Skeletal muscle tissue (tissue), 4 donors: ENCODE results near the gene GRM1. TPM values are rescaled to one million over a fixed set of nuclear protein-coding genes. Genes with fewer than 3 reads are reported as not detected.

Experiments used
- H3K27ac ChIP-seq: one replicate; pipeline ENCODE4 v1.7.0; 2013; ENCODE audit warnings: mild to moderate bottlenecking, low read depth, low read length, inconsistent platforms
- H3K27me3 ChIP-seq, 3 donors: one replicate each; pipeline ENCODE4 v1.7.0; 2013; ENCODE audit warnings: low read length in 3 of 3; ENCODE audit not compliant: control insufficient read depth in 3 of 3, insufficient read depth in 3 of 3
- H3K36me3 ChIP-seq, 3 donors: one replicate each; pipeline ENCODE4 v1.7.0; 2013; ENCODE audit warnings: low read length in 3 of 3; ENCODE audit not compliant: control insufficient read depth in 3 of 3, insufficient read depth in 3 of 3
- H3K4me1 ChIP-seq, 3 donors: one replicate each; pipeline ENCODE4 v1.7.0; 2013; ENCODE audit warnings: low read length in 3 of 3, mild to moderate bottlenecking in 3 of 3; ENCODE audit not compliant: control insufficient read depth in 3 of 3, insufficient read depth in 3 of 3
- H3K4me3 ChIP-seq, 3 donors: one replicate each; pipeline ENCODE4 v1.7.0; 2013; ENCODE audit warnings: low read length in 3 of 3
- H3K9ac ChIP-seq, 3 donors: one replicate each; pipeline ENCODE4 v1.7.0; 2013; ENCODE audit warnings: low read length in 3 of 3, mild to moderate bottlenecking in 3 of 3, moderate library complexity in 2 of 3, low read depth in 1 of 3
- H3K9me3 ChIP-seq, 3 donors: one replicate each; pipeline ENCODE4 v1.7.0; 2013; ENCODE audit warnings: low read length in 3 of 3; ENCODE audit not compliant: control insufficient read depth in 3 of 3
- total RNA-seq: library from RNA; depleted of rRNA; stranded (reverse); fragments of >200 nt; gene quantifications from one replicate; pipeline ENCODE4 v1.2.3, GENCODE V29; 2014
- donor health status: Osteomylitis.

GRM1 gene
- total RNA-seq, 1 donor from 2014 or later = under 0.01 TPM

DNA sequence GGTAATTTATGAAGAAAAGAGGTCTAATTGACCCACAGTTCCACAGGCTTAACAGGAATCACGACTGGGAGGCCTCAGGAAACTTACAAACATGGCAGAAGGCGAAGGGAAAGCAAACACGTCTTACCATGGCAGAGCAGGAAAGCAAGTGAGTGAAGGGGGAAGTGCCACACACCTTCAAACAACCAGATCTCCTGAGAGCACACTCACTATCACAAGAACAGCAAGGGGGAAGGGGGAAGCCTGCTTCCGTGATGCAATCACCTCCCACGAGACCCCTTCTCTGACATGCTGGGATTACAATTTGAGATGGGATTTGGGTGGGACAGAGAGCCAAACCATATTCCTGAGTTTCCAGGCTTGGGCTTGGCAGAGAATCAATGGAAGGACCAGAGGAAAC, 390.7 kb downstream of the GRM1 start:
- no peaks in the 10 kb centered on the region for H3K9me3 ChIP-seq
- no peaks in the 10 kb centered on the region for H3K36me3 ChIP-seq
- no peaks in the 10 kb centered on the region for H3K27me3 ChIP-seq
- H3K4me3 ChIP-seq = no peak overlapping the region
- no peak overlapping the region for H3K9ac ChIP-seq
- H3K4me1 ChIP-seq = no peaks in the 10 kb centered on the region
- H3K27ac ChIP-seq = no peak overlapping the region

DNA sequence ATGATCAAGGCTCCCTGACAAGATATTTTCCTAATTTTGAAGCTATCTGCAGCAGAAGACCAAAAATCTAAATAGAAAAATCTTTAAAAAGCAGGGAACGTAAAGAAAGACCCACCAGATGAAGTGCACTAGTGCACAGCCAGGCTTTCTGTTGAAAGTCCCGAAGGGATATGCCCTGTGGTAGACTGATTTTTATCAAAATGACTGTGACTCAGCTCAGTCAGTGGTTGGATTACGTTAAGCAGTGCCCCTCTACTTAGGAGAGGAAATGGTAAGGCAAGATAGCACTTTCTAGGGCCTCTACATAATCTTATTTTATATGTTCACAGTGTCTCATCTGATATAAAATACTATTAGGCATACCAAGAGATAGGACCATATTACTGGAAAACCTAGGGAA, 391.4 kb downstream of the GRM1 start:
- no peaks in the 10 kb centered on the region for H3K4me1 ChIP-seq
- no peak overlapping the region for H3K27ac ChIP-seq
- H3K9ac ChIP-seq = no peak overlapping the region
- no peak overlapping the region for H3K4me3 ChIP-seq
- H3K36me3 ChIP-seq = no peaks in the 10 kb centered on the region
- H3K27me3 ChIP-seq = no peaks in the 10 kb centered on the region
- no peaks in the 10 kb centered on the region for H3K9me3 ChIP-seq

DNA sequence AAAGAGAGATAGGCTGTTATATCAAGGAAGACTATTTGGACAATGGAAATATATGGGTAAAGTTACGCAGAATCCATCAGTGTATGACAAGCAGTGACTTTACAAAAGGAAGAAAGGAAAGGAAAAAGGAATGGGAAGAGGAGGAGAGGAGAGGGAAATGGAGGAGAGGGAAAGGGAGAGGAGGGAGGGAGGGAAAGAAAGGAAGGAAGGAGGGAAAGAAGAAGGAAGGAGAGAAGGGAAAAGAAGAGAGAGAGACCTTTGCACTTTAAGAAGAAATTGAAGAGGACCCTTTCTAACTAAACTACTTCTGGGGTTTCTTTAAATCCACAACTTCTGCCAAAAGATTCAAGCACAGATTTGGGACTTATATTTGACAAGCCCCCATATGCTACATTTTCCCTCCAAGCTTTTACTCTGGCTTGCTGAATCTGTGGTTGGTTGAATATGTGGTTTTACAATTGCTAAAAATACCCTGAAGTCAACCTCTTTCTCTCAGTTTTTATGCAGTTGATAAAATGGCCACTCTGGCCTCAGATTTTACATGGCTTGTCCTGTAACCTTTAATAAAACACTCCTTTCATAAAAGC, 394.0 kb downstream of the GRM1 start:
- Histone ChIP-seq H3K4me3 (no peak overlapping the region), H3K4me1 (no peaks in the 10 kb centered on the region)

DNA sequence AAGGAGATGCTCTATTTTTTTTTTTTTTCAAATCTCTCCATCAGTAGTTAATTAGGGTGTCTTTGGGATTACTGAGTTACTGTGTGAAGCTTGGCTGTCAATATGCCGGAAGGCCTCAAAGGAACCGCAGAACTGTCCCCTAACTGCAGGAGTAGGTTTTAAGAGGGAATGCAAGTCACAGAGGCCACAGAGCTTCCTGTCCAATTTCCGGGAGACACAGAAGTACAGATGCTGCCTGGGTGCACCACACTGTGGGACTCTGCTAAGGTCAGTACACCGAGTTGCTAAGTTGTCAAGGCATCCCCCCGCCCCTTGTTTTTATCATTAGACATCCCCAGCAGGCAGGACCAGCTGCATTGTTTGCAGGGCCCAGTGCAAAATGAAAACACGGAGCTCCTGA, 394.6 kb downstream of the GRM1 start:
- Histone ChIP-seq H3K27ac (no peak overlapping the region), H3K9me3 (no peaks in the 10 kb centered on the region), H3K27me3 (peaks cover 0 to 5% (median 4%) of the 10 kb centered on the region in 3 donors), H3K4me3 (no peak overlapping the region), H3K4me1 (no peaks in the 10 kb centered on the region), H3K9ac (no peak overlapping the region), H3K36me3 (no peaks in the 10 kb centered on the region)

More for the DNA sequence above, 394.0 kb downstream of the GRM1 start:
- no peaks in the 10 kb centered on the region for H3K9me3 ChIP-seq
- peaks cover 0 to 5% (median 4%) of the 10 kb centered on the region in 3 donors for H3K27me3 ChIP-seq
- no peaks in the 10 kb centered on the region for H3K36me3 ChIP-seq
- H3K9ac ChIP-seq = no peak overlapping the region
- H3K27ac ChIP-seq = no peak overlapping the region

DNA sequence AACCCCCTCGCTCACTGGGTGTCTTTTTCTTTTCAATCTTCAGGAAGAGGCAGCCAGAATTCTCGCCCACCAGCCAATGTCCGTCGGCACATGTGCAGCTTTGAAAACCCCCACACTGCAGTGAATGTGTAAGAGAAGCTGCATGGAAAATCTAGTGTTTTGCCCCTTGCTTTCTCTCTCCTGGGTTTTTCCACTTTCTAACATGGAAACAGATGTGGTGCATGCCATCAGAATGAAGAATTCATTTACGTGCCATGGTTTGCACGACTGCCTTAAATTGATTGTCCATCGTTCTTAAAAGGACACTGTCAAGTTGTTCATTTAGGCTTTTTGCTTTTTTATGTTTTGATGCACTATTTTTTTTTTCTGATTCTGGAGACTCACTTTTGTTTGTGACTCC, 397.7 kb downstream of the GRM1 start:
- Histone ChIP-seq H3K4me1 (no peaks in the 10 kb centered on the region), H3K36me3 (no peaks in the 10 kb centered on the region), H3K27ac (no peak overlapping the region), H3K4me3 (no peak overlapping the region), H3K9ac (no peak overlapping the region), H3K27me3 (peaks cover 0 to 5% (median 4%) of the 10 kb centered on the region in 3 donors), H3K9me3 (no peaks in the 10 kb centered on the region)

DNA sequence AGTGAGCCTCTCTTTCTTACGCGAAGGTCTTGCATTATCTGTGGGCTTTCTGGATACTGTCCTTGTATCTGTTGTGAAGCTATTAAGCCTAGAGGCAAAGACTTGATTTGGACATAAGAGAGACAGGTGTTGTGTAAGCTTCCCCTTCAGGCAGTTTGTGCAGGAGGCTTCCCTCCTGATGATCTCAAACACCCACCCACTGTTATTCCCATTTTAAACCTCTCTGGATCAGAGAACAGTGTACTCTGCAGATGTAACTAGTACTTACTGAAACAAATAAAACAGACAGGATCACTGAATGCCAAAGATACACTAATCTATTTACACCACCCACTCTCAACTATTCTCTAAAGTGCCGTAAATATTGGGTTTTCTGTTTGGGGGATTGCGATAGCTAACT, 401.0 kb downstream of the GRM1 start:
- peaks cover 5 to 10% (median 9%) of the 10 kb centered on the region in 3 donors for H3K27me3 ChIP-seq
- H3K9me3 ChIP-seq = no peaks in the 10 kb centered on the region
- peaks cover 0 to 6% (median 5%) of the 10 kb centered on the region in 3 donors for H3K4me1 ChIP-seq
- no peak overlapping the region for H3K9ac ChIP-seq
- no peak overlapping the region for H3K27ac ChIP-seq
- H3K36me3 ChIP-seq = no peaks in the 10 kb centered on the region
- H3K4me3 ChIP-seq = no peak overlapping the region

DNA sequence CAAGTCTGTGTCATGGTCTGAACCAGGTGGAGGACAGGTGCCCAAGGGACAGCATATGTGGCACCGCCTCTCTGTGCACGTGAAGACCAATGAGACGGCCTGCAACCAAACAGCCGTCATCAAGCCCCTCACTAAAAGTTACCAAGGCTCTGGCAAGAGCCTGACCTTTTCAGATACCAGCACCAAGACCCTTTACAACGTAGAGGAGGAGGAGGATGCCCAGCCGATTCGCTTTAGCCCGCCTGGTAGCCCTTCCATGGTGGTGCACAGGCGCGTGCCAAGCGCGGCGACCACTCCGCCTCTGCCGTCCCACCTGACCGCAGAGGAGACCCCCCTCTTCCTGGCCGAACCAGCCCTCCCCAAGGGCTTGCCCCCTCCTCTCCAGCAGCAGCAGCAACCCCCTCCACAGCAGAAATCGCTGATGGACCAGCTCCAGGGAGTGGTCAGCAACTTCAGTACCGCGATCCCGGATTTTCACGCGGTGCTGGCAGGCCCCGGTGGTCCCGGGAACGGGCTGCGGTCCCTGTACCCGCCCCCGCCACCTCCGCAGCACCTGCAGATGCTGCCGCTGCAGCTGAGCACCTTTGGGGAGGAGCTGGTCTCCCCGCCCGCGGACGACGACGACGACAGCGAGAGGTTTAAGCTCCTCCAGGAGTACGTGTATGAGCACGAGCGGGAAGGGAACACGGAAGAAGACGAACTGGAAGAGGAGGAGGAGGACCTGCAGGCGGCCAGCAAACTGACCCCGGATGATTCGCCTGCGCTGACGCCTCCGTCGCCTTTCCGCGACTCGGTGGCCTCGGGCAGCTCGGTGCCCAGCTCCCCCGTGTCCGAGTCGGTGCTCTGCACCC, 405.2 kb downstream of the GRM1 start:
- H3K36me3 ChIP-seq = no peaks in the 10 kb centered on the region
- peak overlapping the region; percentile 36 to 69 (median 47) for H3K4me3 ChIP-seq
- H3K27ac ChIP-seq = no peak overlapping the region
- H3K9me3 ChIP-seq = no peaks in the 10 kb centered on the region
- peaks cover 0 to 14% (median 14%) of the 10 kb centered on the region in 3 donors for H3K27me3 ChIP-seq
- peaks cover 0 to 7% (median 5%) of the 10 kb centered on the region in 3 donors for H3K4me1 ChIP-seq
- H3K9ac ChIP-seq = no peak overlapping the region

DNA sequence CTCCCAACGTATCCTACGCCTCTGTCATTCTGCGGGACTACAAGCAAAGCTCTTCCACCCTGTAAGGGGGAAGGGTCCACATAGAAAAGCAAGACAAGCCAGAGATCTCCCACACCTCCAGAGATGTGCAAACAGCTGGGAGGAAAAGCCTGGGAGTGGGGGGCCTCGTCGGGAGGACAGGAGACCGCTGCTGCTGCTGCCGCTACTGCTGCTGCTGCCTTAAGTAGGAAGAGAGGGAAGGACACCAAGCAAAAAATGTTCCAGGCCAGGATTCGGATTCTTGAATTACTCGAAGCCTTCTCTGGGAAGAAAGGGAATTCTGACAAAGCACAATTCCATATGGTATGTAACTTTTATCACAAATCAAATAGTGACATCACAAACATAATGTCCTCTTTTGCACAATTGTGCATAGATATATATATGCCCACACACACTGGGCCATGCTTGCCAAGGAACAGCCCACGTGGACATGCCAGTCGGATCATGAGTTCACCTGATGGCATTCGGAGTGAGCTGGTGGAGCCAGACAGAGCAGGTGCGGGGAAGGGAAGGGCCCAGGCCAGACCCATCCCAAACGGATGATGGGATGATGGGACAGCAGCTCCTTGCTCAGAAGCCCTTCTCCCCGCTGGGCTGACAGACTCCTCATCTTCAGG, 406.0 kb downstream of the GRM1 start:
- H3K4me3 ChIP-seq = peak overlapping the region; percentile 36 to 69 (median 47)
- no peak overlapping the region for H3K9ac ChIP-seq
- H3K9me3 ChIP-seq = no peaks in the 10 kb centered on the region
- no peak overlapping the region for H3K27ac ChIP-seq
- H3K36me3 ChIP-seq = no peaks in the 10 kb centered on the region
- peaks cover 0 to 7% (median 5%) of the 10 kb centered on the region in 3 donors for H3K4me1 ChIP-seq
- peaks cover 0 to 14% (median 14%) of the 10 kb centered on the region in 3 donors for H3K27me3 ChIP-seq

DNA sequence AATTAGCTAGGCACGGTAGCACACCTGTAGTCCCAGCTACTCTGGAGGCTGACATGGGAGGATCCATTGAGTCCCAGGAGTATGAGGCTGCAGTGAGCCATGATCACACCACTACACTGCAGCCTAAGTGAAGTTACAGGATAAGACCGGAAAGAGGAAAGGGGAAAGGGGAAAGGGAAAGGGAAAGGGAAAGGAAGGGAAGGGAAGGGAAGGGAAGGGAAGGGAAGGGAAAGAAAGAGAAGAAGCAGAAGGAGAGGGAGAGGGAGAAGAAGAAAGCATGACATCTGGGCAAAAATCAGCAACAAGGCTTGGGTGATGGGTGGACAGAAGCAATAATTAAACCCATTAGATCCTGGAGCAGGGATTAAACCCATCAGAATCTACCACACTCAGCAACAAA, 413.0 kb downstream of the GRM1 start:
- Histone ChIP-seq H3K27ac (no peak overlapping the region), H3K4me1 (no peaks in the 10 kb centered on the region), H3K36me3 (no peaks in the 10 kb centered on the region), H3K9me3 (no peaks in the 10 kb centered on the region), H3K9ac (no peak overlapping the region), H3K27me3 (no peaks in the 10 kb centered on the region), H3K4me3 (no peak overlapping the region)

DNA sequence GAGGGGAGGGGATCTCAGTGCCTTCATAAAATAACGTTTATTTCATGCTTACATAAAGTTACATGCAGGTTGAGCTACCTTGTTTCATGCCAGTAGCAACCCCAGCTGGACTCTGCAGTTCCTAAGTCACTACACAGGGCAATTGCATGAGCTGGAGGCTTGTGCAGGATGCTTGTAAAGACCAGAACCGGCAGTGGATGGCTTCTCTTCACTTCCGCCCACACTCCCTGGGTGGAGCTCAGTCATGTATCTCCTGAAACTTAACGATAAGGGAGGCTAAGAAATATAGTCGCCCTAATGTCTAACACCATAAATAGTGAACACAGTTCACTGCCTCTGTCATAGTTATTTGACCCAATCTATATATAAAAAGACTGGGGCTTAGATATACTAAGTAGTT, 415.3 kb downstream of the GRM1 start:
- H3K27ac ChIP-seq = no peak overlapping the region
- H3K9me3 ChIP-seq = no peaks in the 10 kb centered on the region
- H3K9ac ChIP-seq = no peak overlapping the region
- no peaks in the 10 kb centered on the region for H3K36me3 ChIP-seq
- H3K4me1 ChIP-seq = no peaks in the 10 kb centered on the region
- no peak overlapping the region for H3K4me3 ChIP-seq
- no peaks in the 10 kb centered on the region for H3K27me3 ChIP-seq
